ENCODE measurements around the gene ECHS1. TPM values are rescaled to one million over a fixed set of nuclear protein-coding genes. Genes with fewer than 3 reads are reported as not detected.
"Not testable (repeated sequence)": the region's sequence is repeated elsewhere in the genome, so short reads cannot be mapped to it uniquely, and the experiment has no call there.

Gene ECHS1
- total RNA-seq, 1 experiment from 2014 or later = 90.7 TPM

DNA sequence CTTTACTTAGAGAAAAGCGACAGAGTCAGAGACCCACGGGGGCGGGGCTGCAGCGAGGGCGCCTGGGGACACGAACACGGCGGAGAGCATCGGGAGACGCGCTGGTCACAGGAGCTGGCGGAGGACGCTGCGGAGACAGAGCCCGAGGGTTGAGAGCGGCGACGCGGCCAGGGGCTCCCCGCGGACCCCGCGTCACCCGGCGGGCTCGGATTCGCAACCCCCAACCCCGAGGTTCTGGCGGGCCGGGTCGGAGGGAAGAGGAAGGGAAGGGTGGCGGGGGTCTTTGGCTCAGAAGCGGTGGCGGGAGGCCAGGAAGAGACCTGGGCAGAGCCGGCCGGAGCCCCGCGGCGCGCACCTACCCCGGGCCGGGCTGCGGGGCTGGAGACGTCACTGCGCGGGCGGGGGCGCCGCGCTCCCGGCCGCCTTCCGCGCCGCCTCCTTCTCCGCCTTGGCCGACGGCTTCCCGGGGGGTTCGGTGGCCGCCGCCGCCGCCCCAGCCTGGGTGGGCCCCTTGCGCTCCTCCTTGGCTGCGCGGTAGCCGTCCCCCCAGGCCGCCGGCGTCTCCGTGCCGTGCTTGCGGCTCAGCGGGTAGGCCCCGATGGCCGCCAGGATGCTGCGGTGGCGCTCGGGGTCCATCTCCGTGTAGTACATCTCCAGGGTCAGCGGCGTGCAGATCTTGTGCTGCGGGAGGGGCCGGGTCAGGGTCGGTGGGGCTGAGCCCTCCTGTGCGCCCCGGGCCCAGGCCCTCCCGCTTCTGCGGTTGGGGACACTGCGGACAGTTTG, 47.5 kb downstream of the ECHS1 start:
- Histone ChIP-seq H3K27ac (no peak overlapping the region), H3K9me2 (ENCODE audit: insufficient read depth) (no peaks in the 10 kb centered on the region), H3F3A (ENCODE audit: insufficient read depth, low read depth) (no peaks in the 10 kb centered on the region), H3K4me3 (no peak overlapping the region), H3K27me3 (ENCODE audit: insufficient read depth, low read depth) (no peaks in the 10 kb centered on the region), H3K4me2 (no peak overlapping the region), H3K9me3 (ENCODE audit: insufficient read depth, low read depth) (no peaks in the 10 kb centered on the region), H3K4me1 (replicated peaks; ENCODE audit: insufficient read depth) (no peaks in the 10 kb centered on the region), H4K20me1 (ENCODE audit: insufficient read depth) (no peaks in the 10 kb centered on the region), H2AFZ (no peak overlapping the region), H3K79me2 (ENCODE audit: low read depth) (no peaks in the 10 kb centered on the region), H3K36me3 (ENCODE audit: low read depth) (no peaks in the 10 kb centered on the region)
- CTCF ChIA-PET = interaction anchor here (0.6 kb wide), 1 partner anchor 129 kb away, joined by 4 read pairs; no protein-coding TSS in a partner anchor
- TF ChIP-seq EZH2 (IDR thresholded peaks at IDR 0.05; ENCODE audit: low read depth) = no peak
- TF ChIP-seq, protein P1, sequence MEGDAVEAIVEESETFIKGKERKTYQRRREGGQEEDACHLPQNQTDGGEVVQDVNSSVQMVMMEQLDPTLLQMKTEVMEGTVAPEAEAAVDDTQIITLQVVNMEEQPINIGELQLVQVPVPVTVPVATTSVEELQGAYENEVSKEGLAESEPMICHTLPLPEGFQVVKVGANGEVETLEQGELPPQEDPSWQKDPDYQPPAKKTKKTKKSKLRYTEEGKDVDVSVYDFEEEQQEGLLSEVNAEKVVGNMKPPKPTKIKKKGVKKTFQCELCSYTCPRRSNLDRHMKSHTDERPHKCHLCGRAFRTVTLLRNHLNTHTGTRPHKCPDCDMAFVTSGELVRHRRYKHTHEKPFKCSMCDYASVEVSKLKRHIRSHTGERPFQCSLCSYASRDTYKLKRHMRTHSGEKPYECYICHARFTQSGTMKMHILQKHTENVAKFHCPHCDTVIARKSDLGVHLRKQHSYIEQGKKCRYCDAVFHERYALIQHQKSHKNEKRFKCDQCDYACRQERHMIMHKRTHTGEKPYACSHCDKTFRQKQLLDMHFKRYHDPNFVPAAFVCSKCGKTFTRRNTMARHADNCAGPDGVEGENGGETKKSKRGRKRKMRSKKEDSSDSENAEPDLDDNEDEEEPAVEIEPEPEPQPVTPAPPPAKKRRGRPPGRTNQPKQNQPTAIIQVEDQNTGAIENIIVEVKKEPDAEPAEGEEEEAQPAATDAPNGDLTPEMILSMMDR (conservative IDR thresholded peaks at IDR 0.05) = no peak
- POLR2A ChIA-PET (ENCODE audit: unreplicated experiment) = no interaction called here
- DNase-seq = no peak
- intact Hi-C loops (cut with micrococcal nuclease; ENCODE audit: unreplicated experiment) = loop anchor here (10.0 kb wide), 3 partner anchors 69 to 421 kb away; partner anchors contain the start of genes CYP2E1 and MTG1
- BruUV-seq (replicated peaks) = no TSS peak

DNA sequence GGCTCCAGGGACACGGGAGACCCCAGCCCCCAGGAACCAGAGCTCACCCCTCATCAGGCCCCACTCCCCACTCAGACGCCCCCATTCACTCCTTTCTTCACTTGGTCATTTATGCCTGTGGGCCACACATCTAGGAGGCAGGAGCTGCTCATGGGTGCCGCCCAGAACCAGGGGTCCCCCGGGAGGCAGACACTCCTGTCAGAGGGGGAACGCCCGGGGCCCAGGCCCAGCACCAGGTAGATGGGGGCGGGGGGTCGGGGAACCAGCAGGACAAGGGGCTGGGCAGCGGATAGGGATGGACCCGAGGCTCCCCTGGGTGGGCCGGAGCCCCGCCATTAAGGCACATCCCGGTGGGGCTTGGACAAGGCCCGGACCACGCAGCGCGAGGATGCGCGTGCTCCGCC, 48.3 kb downstream of the ECHS1 start:
- Histone ChIP-seq H3K9me2 (ENCODE audit: insufficient read depth) (no peaks in the 10 kb centered on the region), H4K20me1 (ENCODE audit: insufficient read depth) (no peaks in the 10 kb centered on the region), H2AFZ (no peak overlapping the region), H3K27ac (no peak overlapping the region), H3K27me3 (ENCODE audit: insufficient read depth, low read depth) (no peaks in the 10 kb centered on the region), H3F3A (ENCODE audit: insufficient read depth, low read depth) (no peaks in the 10 kb centered on the region), H3K9me3 (ENCODE audit: insufficient read depth, low read depth) (no peaks in the 10 kb centered on the region), H3K4me3 (no peak overlapping the region), H3K4me1 (replicated peaks; ENCODE audit: insufficient read depth) (no peaks in the 10 kb centered on the region), H3K4me2 (no peak overlapping the region), H3K79me2 (ENCODE audit: low read depth) (no peaks in the 10 kb centered on the region), H3K36me3 (ENCODE audit: low read depth) (no peaks in the 10 kb centered on the region)
- POLR2A ChIA-PET (ENCODE audit: unreplicated experiment) = interaction anchor here (0.6 kb wide), 1 partner anchor 48 kb away, joined by 12 read pairs; the partner anchor contains the start of gene ECHS1
- TF ChIP-seq, protein P1 (conservative IDR thresholded peaks at IDR 0.05) = no peak
- TF ChIP-seq EZH2 (IDR thresholded peaks at IDR 0.05; ENCODE audit: low read depth) = no peak
- CTCF ChIA-PET = no interaction called here
- intact Hi-C loops (cut with micrococcal nuclease; ENCODE audit: unreplicated experiment) = loop anchor here (10.0 kb wide), 3 partner anchors 70 to 420 kb away; partner anchors contain the start of genes CYP2E1 and MTG1
- no TSS peak for BruUV-seq (replicated peaks)
- no peak for DNase-seq

DNA sequence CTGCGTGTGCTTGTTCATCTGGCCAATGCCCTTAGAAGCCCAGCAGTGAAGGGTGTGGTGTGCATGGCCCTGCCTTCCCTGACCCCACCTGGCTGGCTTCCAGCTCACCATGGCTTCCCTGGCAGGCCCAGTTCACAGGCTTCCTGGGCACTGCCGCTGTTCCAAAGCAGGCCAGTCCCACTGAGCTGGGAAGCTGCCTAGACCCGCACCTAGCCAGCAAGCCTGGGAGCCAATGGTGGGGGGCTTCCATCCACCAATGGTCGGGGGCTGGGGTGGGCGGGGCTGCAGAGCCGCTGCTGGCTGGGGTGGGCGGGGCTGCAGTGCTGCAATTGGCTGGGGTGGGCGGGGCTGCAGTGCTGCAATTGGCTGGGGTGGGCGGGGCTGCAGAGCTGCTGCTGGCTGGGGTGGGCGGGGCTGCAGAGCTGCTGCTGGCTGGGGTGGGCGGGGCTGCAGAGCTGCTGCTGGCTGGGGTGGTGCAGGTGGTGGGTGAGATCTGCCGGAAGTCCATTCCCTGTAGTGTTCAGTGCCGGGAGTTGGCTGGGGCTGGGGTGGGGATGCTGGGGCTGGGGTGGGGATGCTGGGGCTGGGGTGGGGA, 48.9 kb downstream of the ECHS1 start:
- no TSS peak for BruUV-seq (replicated peaks)
- peak overlapping the region; percentile 52; the same call in 1 of the 2 replicates for H3K4me3 ChIP-seq
- peak overlapping the region; percentile 64; the same call in 1 of the 2 replicates for H2AFZ ChIP-seq
- peak overlapping the region; percentile 61 for H3K4me2 ChIP-seq
- intact Hi-C loops (cut with micrococcal nuclease; ENCODE audit: unreplicated experiment) = loop anchor here (10.0 kb wide), 3 partner anchors 71 to 419 kb away; partner anchors contain the start of genes CYP2E1 and MTG1
- no peaks in the 10 kb centered on the region for H4K20me1 ChIP-seq (ENCODE audit: insufficient read depth)
- H3F3A ChIP-seq (ENCODE audit: insufficient read depth, low read depth) = no peaks in the 10 kb centered on the region
- ChIA-PET CTCF (interaction anchor here (1.1 kb wide), 1 partner anchor 67 kb away, joined by 4 read pairs; no protein-coding TSS in a partner anchor), POLR2A (ENCODE audit: unreplicated experiment) (interaction anchor here (0.6 kb wide), 2 partner anchors 49 to 422 kb away, joined by 3 to 12 read pairs; partner anchors contain the start of gene ECHS1)
- TF ChIP-seq EZH2 (IDR thresholded peaks at IDR 0.05; ENCODE audit: low read depth) = no peak
- TF ChIP-seq, protein P1 (conservative IDR thresholded peaks at IDR 0.05) = no peak
- no peaks in the 10 kb centered on the region for H3K4me1 ChIP-seq (replicated peaks; ENCODE audit: insufficient read depth)
- H3K9me3 ChIP-seq (ENCODE audit: insufficient read depth, low read depth) = no peaks in the 10 kb centered on the region
- no peaks in the 10 kb centered on the region for H3K79me2 ChIP-seq (ENCODE audit: low read depth)
- no peaks in the 10 kb centered on the region for H3K27me3 ChIP-seq (ENCODE audit: insufficient read depth, low read depth)
- H3K9me2 ChIP-seq (ENCODE audit: insufficient read depth) = no peaks in the 10 kb centered on the region
- DNase-seq = peak; percentile 53 to 70
- no peak overlapping the region for H3K27ac ChIP-seq
- no peaks in the 10 kb centered on the region for H3K36me3 ChIP-seq (ENCODE audit: low read depth)

DNA sequence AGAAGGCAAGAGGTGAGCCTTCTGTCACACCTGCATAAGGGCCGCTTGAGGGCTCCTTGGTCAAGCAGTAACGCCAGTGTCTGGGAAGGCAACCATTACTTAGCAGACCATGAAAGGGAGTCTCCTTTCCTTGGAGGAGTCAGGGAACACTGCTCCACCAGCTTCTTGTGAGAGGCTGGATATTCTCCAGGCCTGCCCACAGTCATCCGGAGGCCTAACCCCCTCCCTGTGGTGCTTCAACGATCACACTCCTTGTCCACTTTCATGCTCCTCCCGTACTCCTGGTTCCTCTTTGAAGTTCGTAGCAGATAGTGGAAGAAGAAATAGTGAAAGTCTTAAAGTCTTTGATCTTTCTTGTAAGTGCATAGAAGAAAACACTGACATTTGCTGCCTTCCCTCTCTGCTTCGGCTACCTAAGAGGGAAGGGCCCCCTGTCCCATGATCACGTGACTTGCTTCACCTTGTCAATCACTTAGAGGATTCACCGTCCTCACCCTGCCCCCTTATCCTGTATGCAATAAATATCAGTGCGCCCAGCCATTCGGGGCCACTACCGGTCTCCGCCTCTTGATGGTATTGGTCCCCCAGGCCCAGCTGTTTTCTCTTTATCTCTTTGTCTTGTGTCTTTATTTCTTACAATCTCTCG, 51.0 kb downstream of the ECHS1 start:
- H3K36me3 ChIP-seq (ENCODE audit: low read depth); H2AFZ ChIP-seq; POLR2A ChIA-PET (ENCODE audit: unreplicated experiment); H4K20me1 ChIP-seq (ENCODE audit: insufficient read depth); H3K4me2 ChIP-seq; BruUV-seq (replicated peaks); H3K4me1 ChIP-seq (replicated peaks; ENCODE audit: insufficient read depth); H3K27ac ChIP-seq; CTCF ChIA-PET; DNase-seq; H3K27me3 ChIP-seq (ENCODE audit: insufficient read depth, low read depth); H3K4me3 ChIP-seq; H3F3A ChIP-seq (ENCODE audit: insufficient read depth, low read depth); H3K79me2 ChIP-seq (ENCODE audit: low read depth); H3K9me2 ChIP-seq (ENCODE audit: insufficient read depth); H3K9me3 ChIP-seq (ENCODE audit: insufficient read depth, low read depth): not testable (repeated sequence)
- intact Hi-C loops (cut with micrococcal nuclease; ENCODE audit: unreplicated experiment) = loop anchor here (10.0 kb wide), 3 partner anchors 73 to 417 kb away; partner anchors contain the start of genes CYP2E1 and MTG1
